ENCODE results near the gene FILIP1L.

FILIP1L gene

GRCh38 chr3:100040451-100041225 lies 73.7 kb downstream of the FILIP1L start:
- TF ChIP-seq GATA2 (IDR thresholded peaks at IDR 0.05; ENCODE audit: low read depth, low read length): no peak
- TF ChIP-seq GATA3 (IDR thresholded peaks at IDR 0.05; ENCODE audit: low read depth, low read length): no peak

DNA sequence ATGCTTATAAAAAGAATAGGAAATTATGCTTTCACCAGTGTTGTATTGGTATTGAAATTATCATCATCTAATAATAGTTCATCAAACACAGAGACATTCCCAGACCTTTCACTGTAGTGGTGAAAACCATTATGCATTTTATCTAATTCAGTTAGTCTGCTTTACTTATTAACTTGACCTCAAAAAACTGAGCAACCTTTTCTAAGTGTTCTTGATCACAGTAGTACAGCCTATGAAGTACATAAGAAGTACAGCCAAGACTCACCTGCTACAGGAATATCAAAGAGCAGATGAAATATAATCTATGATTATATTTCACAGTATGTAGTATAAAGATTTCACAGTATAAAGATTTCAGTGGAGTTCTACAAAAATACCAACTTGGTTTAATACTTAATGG lies 75.2 kb downstream of the FILIP1L start:
- TF ChIP-seq GATA2 (IDR thresholded peaks at IDR 0.05; ENCODE audit: low read depth, low read length): no peak
- TF ChIP-seq GATA3 (IDR thresholded peaks at IDR 0.05; ENCODE audit: low read depth, low read length): no peak

- TF ChIP-seq GATA2 (IDR thresholded peaks at IDR 0.05; ENCODE audit: low read depth, low read length): no peak
- no peak for TF ChIP-seq GATA3 (IDR thresholded peaks at IDR 0.05; ENCODE audit: low read depth, low read length)
These were observed 80.3 kb downstream of the FILIP1L start for GRCh38 chr3:100033903-100034471.

GRCh38 chr3:100033184-100033583 lies 81.1 kb downstream of the FILIP1L start:
- TF ChIP-seq GATA3 (IDR thresholded peaks at IDR 0.05; ENCODE audit: low read depth, low read length) (no peak), GATA2 (IDR thresholded peaks at IDR 0.05; ENCODE audit: low read depth, low read length) (no peak)

DNA sequence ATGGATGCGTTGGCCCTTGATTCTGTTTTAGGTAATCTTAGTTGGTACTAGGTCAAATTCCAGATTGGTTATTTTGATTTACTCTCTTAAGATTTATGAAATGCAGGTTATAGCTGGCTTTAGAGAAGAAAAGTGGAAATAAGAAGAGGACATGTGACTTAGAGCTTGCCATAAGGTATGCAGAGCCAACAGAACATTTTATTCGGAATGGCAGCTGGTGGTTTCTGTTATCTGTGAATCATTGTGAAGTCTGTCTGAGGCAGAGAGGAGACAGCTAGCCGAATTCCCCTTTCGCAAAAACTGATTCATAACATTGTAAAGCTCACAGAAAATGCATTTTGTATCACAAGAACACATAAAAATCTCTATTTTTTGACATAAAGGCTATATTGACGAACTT lies 82.1 kb downstream of the FILIP1L start:
- TF ChIP-seq GATA2 (IDR thresholded peaks at IDR 0.05; ENCODE audit: low read depth, low read length) (no peak), GATA3 (IDR thresholded peaks at IDR 0.05; ENCODE audit: low read depth, low read length) (no peak)

DNA sequence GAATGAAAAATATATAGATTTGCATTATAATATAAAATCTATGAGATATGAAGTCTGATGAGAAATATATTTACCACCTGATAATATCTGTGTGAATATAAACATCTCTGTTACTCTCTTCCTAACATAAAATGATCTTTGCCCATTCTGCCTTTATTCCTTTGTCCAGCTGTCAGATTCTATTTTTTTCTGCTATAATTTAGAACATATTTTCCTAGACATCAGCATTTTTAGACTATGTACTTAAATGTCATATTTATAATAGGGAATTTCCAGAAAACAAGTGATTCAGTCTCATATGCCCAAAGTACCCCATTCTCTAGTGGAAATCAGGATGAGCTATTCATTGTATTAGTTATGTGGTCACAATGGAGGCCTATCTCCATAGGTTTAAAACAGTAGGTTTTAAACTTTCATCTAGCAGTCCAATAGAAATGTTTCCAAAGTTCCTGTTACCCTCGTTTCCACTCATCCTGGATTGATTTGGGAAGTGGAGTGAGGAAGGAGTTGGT lies 83.3 kb downstream of the FILIP1L start:
- TF ChIP-seq GATA2 (IDR thresholded peaks at IDR 0.05; ENCODE audit: low read depth, low read length): no peak
- TF ChIP-seq GATA3 (IDR thresholded peaks at IDR 0.05; ENCODE audit: low read depth, low read length): no peak

GRCh38 chr3:100030346-100030745 lies 84.0 kb downstream of the FILIP1L start:
- TF ChIP-seq GATA2 (IDR thresholded peaks at IDR 0.05; ENCODE audit: low read depth, low read length): no peak
- no peak for TF ChIP-seq GATA3 (IDR thresholded peaks at IDR 0.05; ENCODE audit: low read depth, low read length)

- TF ChIP-seq GATA2 (IDR thresholded peaks at IDR 0.05; ENCODE audit: low read depth, low read length) (no peak), GATA3 (IDR thresholded peaks at IDR 0.05; ENCODE audit: low read depth, low read length) (no peak)
These were observed 84.6 kb downstream of the FILIP1L start for GRCh38 chr3:100029689-100030088.

- no peak for TF ChIP-seq GATA2 (IDR thresholded peaks at IDR 0.05; ENCODE audit: low read depth, low read length)
- TF ChIP-seq GATA3 (IDR thresholded peaks at IDR 0.05; ENCODE audit: low read depth, low read length): no peak
These were observed 85.2 kb downstream of the FILIP1L start for GRCh38 chr3:100029052-100029451.

DNA sequence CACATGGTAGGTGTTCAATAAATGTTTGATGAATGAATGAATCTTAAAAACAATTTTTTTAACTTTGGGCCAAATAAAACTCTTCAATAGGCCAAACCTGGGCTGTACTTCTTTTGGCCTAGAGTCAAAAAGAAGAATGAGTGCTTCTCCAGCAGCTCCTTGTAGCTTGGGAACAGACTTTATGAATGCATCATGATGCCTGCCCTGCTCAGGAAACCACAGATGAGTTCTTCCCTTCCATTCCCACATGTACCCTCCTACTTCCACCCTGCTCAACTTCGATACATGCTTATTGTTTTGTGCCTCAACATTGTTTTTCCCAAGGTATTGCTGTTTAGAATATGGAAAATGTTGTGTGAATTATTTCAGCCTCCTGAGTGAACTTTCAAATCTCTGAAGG lies 87.0 kb downstream of the FILIP1L start:
- no peak for TF ChIP-seq GATA2 (IDR thresholded peaks at IDR 0.05; ENCODE audit: low read depth, low read length)
- TF ChIP-seq GATA3 (IDR thresholded peaks at IDR 0.05; ENCODE audit: low read depth, low read length): no peak

DNA sequence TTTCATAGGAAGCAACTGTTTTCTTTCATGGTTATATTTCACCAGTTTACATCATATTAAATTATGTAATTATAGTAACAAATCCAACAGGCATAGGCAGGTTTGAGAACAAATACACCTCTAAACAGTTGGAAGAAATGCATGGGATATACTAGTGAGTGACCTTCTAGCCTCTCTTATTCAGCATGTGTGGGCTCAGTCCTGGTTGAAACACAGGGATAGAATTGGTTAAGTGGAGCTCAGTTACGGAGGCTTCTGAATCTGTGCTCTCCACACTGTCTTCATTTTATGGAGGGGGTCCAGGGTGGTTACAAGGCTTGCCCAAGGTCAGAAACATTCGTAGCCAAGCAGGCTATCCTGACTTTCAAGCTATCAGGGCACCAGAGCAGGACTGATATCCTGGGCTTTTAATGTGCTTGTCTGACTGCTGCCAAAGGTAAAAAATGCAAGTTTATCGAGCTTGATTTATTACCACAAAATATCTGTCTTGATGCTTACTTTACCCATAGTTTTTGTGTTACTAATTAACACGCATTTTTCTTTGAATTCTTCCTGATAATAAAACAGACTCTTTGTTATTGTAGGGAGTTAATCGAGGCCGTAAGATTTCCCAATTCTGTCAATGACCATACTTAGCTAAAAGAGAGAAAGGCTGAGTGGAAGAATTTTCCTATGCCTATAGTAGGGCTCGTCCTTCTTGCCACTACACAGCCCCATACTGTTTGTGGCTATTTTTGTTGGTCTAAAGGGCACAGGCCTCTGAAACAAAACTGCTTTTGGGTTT lies 89.6 kb downstream of the FILIP1L start:
- no peak for TF ChIP-seq GATA3 (IDR thresholded peaks at IDR 0.05; ENCODE audit: low read depth, low read length)
- TF ChIP-seq GATA2 (IDR thresholded peaks at IDR 0.05; ENCODE audit: low read depth, low read length): no peak

DNA sequence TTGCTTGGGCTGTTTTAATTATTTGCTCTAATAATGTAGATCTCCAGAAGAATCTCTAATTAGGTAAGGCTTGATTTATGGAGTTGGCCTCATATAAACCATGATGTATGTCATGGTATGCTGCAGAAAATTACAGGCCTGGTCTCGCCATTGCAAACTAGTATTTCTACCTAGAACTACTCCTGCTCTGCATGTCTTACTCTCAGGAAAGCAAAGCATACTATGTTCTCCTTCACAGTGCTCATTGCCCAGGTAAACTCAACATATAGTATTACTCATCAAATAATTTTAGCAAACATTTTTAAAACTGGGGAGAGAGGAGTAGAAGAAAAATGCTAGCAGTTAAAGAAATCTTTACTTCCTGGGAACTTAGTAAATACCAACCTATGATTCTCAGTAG lies 90.7 kb downstream of the FILIP1L start:
- TF ChIP-seq GATA3 (IDR thresholded peaks at IDR 0.05; ENCODE audit: low read depth, low read length) (no peak), GATA2 (IDR thresholded peaks at IDR 0.05; ENCODE audit: low read depth, low read length) (no peak)

- TF ChIP-seq GATA2 (IDR thresholded peaks at IDR 0.05; ENCODE audit: low read depth, low read length) (no peak), GATA3 (IDR thresholded peaks at IDR 0.05; ENCODE audit: low read depth, low read length) (no peak)
These were observed 91.2 kb downstream of the FILIP1L start for GRCh38 chr3:100023150-100023549.

DNA sequence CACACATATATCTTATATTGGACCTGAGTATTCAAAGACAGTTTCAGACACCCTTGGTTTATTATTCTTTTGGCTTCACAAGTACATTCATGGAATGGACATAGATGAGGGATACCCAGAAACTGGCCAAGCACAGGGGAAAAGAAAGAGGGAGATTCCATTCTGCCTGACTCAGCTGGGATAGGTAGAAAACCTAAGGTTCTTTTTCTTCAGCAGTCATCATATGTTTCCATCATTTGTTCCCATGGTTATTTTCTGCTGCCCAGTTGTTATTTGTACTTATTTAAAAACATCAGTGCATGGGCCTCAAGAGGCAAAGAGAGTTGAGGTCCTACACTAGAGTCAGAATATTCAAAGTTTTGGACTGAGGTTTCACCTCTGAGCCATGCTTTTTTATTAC lies 91.8 kb downstream of the FILIP1L start:
- TF ChIP-seq GATA2 (IDR thresholded peaks at IDR 0.05; ENCODE audit: low read depth, low read length) (no peak), GATA3 (IDR thresholded peaks at IDR 0.05; ENCODE audit: low read depth, low read length) (no peak)

Measured in SH-SY5Y (cell line).